CD4-positive, alpha-beta T cell treated with Interferon gamma for 1 hour (primary cell): ENCODE measurements around the gene EMP1.
A peak's percentile ranks its signal among the peaks of the same experiment; 100 is the strongest.

Experiments used
- DNase-seq: peaks from one replicate; pipeline ENCODE4 v3.0.0-alpha.2; 2020

EMP1 gene

GRCh38 chr12:13198241-13198640 lies 1.7 kb downstream of the EMP1 start:
- DNase-seq, result no peak

- no peak for DNase-seq
These were observed 2.4 kb downstream of the EMP1 start for GRCh38 chr12:13198876-13199275.

DNA sequence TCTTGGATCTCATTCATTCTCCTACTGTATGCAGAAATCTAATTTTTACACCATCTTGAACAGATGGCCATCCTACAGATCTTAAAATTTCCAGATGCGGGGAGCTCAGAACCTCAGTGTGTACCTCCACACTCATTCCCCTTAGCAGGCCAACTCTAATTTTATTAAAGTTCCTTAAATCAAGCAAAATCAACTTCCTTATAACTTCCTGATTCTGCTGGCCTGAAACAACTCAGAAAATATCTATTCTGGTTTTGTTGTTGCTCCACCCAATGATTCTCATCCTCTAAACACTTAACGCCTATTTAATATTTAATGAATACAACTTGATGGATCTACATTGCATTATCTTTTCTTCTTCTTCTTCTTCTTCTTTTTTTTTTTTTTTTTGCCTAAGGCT lies 3.1 kb downstream of the EMP1 start:
- no peak for DNase-seq

- DNase-seq, result no peak
These were observed 4.3 kb downstream of the EMP1 start for GRCh38 chr12:13200841-13201240.

- DNase-seq, result no peak
These were observed 6.8 kb downstream of the EMP1 start for GRCh38 chr12:13203034-13203922.

DNA sequence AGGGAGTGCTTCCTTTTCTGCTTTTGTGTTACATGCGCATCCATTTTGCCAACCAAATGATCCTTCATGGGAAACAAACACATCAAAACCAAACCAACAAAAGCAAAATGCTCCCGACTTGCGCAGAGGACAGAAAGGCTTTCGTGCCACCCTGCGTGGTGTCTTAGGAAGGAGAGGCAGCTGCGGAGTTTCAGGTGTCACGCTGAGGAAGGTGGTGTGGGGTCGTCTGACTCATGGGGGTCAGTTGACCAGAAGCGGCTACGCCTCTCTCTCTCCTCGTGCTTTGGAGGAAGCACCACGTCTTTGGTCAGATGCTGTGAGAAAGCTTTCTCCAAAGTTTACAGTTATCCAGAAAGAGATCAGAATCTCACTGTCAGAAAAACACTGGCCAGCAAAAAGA lies 7.9 kb downstream of the EMP1 start:
- no peak for DNase-seq

DNA sequence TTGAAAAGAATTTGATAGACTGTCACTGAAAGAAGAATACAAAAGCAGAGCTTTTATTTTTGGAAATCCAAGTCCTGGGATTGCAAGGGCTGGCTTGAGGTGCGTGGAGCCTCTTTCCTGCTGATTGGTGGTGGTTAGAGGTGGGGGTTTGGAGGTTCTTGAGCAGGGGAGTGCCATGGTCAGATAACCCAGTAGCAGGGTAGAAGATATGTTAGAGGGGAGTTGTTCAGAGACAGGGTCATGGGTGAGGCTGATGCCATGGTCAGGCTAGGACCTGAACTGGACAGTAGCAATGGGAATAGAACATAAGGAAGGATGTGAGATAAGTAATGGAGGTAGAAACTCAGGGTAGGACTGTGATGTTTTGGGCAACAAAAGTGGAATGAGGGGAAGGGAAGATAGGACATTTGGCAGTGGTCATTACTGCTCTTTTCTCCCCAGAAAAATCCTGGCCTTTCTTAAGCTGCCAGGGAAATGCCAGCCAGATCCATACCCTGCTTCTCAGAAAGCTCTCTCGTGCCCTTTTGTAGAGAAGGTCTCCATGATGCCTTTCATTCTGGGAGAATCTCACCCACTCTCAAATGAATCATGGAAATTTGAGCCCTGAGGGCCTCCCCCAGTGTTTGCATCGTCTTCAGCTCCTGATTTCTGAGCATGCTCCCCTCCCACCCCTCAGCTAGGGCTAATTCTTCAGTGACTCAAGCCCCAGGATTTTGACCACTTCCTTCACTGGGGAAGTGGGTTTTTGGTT lies 9.5 kb downstream of the EMP1 start:
- no peak for DNase-seq

DNA sequence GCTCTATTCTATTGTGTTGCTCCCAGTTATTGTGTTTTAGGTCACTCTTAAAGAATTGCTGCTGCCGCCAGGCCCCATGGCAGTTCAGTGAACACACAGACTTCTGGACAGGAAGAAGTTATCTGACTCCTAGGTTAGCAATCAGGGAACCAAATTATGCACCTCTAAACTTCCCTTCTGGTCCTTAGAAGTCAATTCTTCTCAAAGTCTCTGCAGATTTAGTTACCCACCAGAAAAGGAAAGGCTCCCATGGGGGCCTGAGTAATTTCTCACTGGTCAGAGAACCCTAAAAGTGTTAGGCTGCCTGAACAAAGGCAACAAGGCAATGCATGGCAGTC lies 10.0 kb downstream of the EMP1 start:
- no peak for DNase-seq

DNA sequence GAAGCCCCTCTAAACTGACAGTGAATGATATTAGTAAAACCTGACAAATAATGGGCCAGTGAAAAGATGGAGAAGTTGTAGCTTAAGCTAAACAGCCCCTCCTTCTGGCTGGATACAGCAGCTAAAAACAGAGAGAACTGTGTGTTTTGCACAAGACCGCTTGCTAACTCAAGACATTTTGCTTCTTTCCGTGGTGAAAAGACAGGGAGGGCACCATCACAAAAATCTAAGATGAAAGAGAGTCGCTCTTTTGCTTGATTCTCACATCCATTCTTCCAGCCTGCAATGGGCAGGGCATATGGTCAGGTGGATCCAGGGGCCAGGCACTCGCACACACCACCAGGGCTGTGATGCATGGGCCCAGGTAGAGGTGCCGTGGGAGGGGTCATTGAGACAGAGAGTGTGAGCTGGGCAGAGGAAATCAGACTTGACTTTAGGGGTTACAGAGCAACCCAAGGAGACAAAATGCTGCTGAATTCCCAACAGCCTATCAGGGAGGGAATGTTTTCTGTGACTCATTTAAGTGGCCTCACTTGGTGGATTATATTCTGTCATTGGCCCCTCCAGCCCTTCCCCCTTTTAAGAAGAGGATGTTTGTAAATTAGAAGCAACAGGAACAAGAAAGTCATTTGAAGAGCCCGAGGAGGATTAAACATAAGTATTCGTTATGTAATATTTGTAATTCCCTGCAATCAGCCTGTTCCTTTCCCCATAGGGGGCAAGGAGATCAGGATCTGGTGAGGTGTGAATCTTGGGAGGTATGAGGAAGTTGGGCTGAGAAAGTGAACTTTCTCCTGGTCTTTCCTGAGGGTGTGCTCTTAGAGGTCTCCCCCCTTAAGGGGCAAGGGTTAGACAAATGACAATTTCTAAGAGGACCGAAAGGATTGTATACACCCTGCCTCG lies 12.3 kb downstream of the EMP1 start:
- no peak for DNase-seq

- no peak for DNase-seq
These were observed 13.1 kb downstream of the EMP1 start for GRCh38 chr12:13209436-13210235.

DNA sequence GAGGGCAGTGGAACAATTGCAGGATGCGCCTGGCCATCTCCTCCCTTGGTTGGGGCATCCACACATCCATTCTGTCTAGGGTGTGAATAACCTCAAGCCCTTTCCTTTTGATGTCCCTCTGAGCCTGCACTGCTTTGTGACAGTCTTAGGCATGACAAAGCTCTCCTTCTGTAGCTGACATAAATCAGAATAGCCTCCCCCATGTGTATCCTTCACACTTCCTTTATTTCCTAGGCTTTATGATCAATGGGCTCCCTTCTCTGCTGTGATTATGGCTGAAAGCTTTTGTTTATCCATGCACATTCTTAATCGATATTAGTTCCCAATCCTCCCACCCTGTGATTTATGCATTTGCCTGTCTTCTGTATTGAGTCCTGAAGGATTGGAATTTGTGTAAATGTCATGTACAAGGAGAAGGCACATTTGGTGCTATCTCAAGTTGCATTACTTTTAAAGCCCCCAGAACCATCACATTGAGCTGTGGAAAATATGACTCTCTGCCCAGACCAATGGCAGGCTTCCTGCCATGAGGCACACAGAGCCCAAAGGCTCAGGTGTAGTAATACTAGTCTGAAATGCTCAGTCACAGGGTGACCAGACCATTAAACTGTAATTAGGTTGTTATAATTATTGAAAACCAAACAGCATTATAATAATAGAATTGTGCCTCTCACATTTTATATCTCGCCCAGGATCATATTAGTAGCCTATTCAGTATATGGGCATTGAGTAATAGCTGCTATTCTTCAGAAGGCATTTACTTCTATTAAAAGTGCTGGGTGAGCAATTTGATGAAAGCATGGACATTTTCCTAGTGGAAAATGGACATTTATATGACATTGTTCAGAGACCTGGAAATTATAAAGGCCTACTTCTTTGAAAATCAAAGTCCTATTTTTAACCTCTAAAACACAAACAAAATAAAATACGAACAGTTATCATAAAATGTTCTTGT lies 14.0 kb downstream of the EMP1 start:
- DNase-seq, result no peak

- no peak for DNase-seq
These were observed 14.8 kb downstream of the EMP1 start for GRCh38 chr12:13211191-13211858.

DNA sequence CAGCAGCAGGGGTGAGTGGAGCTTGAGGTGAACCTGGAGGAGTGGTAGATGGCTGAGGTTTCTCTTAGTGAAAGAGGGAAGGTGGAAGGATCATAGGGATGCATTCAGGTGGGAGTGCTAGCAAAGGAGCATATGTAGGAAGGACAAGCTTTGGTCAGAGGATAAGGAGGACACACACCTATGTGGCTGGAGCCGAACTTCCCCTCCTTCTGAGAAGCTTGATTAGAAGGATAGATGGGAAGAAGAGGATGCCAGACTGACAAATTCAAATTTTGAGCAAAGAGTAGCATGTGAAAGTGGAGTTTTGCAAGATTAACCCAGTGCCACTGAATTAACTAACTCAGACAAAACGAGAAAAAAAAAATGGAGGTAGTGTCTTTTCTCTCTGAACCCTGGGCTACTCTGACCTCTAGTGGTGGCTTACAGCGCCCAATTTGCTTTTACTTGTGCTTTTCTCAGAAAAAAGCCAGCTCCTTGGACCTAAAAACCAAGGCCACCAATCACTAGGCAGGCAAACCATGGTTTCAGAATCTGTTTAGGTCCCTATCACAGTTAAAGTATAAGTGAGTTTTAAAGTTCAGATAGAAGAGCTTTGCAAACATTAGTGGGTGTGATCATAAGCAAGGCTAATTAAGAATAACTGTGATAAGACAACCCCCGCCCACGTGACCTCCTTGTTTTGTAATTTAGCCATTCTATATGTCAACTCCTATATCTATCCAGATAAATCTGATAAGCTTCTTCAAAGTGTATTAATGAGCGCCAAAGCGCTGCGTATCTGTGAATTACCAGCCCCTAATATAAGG lies 15.5 kb downstream of the EMP1 start:
- peak; percentile 67 for DNase-seq

DNA sequence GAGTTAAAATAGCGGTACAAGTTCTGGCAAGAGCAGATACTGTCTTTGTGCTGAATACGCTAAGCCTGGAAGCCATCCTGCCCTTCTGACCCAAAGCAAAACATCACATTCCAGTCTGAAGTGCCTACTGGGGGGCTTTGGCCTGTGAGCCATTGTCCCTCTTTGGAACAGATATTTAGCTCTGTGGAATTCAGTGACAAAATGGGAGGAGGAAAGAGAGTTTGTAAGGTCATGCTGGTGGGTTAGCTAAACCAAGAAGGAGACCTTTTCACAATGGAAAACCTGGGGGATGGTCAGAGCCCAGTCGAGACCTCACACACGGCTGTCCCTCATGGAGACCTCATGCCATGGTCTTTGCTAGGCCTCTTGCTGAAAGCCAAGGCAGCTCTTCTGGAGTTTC lies 18.5 kb downstream of the EMP1 start:
- DNase-seq, result no peak

DNA sequence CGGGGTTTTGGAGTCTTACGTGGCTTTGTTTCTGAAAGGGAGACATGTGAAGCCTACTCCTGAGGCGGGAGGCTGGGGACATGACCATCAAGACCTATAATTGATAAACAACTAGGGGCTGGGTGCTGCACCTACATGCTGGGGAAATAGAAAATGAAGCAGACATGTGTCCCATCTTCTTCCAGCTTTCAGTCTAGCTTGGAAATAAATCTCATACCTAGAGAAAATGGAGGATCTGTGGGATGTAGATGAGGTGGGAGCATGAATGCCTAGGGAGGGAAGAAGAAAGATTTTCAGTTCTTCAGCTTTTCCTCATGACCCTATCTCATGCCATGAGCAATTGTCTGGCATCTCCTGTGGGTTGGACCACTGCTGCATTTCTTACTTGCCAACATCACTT lies 22.1 kb downstream of the EMP1 start:
- no peak for DNase-seq

DNA sequence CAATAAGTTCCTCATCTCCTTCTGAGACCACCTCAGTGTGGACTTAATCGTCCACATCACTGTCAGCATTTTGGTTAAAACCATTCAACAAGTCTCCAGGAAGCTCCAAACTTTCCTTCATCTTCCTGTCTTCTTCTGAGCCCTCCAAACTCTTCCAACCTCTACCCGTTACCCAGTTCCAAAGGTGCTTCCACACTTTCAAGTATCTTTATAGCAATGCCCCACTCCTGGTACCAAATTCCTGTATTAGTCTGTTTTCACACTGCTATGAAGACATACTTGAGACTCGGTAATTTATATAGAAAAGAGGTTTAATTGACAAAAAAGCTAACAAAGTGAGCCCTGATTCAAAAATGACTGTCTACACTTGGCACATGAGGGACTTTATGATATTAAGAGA lies 22.8 kb downstream of the EMP1 start:
- DNase-seq, result no peak

GRCh38 chr12:13220838-13221237 lies 24.3 kb downstream of the EMP1 start:
- no peak for DNase-seq

DNA sequence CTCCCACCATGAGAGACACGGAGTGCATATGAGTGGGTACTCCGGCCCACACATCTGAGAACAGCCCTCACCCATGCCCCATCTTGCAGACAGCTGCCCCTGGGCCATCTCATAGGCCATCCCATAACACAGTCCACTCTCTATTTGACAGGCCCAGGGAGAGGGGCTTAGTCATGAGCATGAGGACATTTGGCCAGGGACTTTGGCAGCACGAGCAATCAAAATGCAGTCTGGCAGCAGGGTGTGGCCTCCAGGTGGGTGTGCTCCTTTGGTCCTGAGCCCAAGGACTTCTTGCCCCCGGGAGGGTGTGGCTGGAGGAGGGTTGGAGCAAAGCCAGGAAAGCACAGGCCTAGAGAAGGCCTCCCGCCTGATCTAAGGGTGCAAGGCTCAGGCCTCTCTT lies 25.6 kb downstream of the EMP1 start:
- no peak for DNase-seq

- DNase-seq, result no peak
These were observed 26.8 kb downstream of the EMP1 start for GRCh38 chr12:13223179-13223804.
